Measurements from ENCODE around the gene ZC3H7B. TPM values are rescaled to one million over a fixed set of nuclear protein-coding genes. Genes with fewer than 3 reads are reported as not detected.

The ZC3H7B gene
- total RNA-seq, 2 donors from 2014 or later: 70.9 to 74.2 TPM

DNA sequence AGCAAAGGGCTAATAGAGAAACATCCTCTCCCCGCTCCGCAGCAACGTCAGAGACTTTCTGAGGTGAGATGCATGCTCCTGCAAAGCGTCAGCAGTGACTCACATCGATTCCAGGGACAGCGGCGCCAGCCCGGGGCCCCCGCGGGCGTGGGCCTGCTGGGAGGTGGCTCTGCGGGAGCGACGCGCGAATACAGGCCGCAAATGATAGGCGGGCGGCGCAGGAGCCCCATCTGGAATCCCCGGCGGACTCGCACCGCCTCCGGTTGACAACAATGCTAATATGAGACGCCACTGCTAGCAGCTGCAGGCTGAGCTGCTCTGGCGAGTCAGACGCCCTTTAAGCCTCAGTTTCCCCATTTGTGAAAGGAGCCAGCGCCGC is 15.9 kb upstream of the ZC3H7B start:
- H3K36me3 Mint-ChIP-seq (ENCODE audit: low read depth): peaks cover 23% of the 10 kb centered on the region
- H3K4me3 Mint-ChIP-seq: peak overlapping the region; percentile 84
- WGBS, 2 experiments (ENCODE audit: insufficient coverage in 1 of 2, insufficient read length in 1 of 2): 1 to 2% methylated on average over 11 to 30 of the region's 30 CpGs
- Histone ChIP-seq H3K9me3 (ENCODE audit: control insufficient read depth, low read length) (no peaks in the 10 kb centered on the region), H3K4me3 (ENCODE audit: low read length) (peak overlapping the region; percentile 97), H3K27ac (ENCODE audit: low read depth, low read length) (peak overlapping the region; percentile 85), H3K9ac (ENCODE audit: extremely low read depth, low read length, poor library complexity, severe bottlenecking) (peak overlapping the region; percentile 83), H3K4me1 (ENCODE audit: control insufficient read depth, insufficient read depth, low read length) (peaks cover 15% of the 10 kb centered on the region), H3K27me3 (ENCODE audit: control insufficient read depth, insufficient read depth, low read length, poor library complexity, severe bottlenecking) (no peaks in the 10 kb centered on the region), H3K36me3 (ENCODE audit: control insufficient read depth, insufficient read depth, low read length) (peaks cover 33% of the 10 kb centered on the region)
- H3K27ac Mint-ChIP-seq: peak overlapping the region; percentile 94
- H3K27me3 Mint-ChIP-seq (ENCODE audit: insufficient read depth): no peaks in the 10 kb centered on the region
- TF ChIP-seq, protein P1, sequence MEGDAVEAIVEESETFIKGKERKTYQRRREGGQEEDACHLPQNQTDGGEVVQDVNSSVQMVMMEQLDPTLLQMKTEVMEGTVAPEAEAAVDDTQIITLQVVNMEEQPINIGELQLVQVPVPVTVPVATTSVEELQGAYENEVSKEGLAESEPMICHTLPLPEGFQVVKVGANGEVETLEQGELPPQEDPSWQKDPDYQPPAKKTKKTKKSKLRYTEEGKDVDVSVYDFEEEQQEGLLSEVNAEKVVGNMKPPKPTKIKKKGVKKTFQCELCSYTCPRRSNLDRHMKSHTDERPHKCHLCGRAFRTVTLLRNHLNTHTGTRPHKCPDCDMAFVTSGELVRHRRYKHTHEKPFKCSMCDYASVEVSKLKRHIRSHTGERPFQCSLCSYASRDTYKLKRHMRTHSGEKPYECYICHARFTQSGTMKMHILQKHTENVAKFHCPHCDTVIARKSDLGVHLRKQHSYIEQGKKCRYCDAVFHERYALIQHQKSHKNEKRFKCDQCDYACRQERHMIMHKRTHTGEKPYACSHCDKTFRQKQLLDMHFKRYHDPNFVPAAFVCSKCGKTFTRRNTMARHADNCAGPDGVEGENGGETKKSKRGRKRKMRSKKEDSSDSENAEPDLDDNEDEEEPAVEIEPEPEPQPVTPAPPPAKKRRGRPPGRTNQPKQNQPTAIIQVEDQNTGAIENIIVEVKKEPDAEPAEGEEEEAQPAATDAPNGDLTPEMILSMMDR (conservative IDR thresholded peaks at IDR 0.05): no peak
- peak; percentile 77 for DNase-seq
- no peaks in the 10 kb centered on the region for H3K9me3 Mint-ChIP-seq
- peaks cover 19% of the 10 kb centered on the region for H3K4me1 Mint-ChIP-seq

DNA sequence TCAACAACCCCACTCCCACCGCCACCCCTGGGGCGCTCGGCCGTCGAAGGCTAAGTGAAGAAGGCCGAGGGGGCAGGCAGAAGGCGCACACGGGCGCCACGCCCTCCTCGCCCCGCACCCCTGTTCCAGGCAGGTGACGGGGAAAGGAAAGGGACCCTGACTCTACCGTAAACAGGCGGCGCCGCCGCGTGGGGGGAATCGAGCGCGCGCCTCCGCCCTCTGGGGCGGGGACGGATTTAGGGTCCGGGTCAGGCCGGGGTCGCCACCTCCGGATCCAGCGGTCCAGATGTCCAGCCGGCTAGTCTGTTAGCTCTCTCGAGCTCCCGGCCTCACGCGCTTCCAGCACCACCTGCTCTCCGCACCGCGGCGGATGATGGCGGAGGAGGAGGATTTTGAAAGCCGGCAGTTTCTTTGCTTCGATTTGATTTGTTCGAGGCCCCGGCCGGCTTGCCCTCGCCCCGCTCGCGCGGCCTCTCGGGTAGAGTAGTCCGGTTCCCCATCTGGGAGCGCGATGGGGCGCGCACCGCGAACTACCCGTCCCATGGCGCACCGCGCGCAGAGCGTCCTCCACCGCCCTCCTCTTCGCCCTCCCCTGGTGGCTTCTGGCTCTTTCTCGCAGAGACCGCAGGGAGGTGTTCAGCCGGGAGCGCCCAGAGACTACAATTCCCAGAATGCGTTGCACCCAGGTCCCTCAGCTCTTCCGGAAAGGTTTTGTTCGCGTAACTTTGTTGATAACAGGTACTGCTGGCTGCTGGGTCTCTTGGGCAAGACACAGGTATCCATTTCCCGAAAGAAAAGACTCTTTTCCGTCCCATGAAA is 15.3 kb upstream of the ZC3H7B start, which contains the start of gene RANGAP1:
RANGAP1 (minus strand) TSS at position 368 of the 819 bp plus-strand sequence. CDS start 5,143 bp downstream, outside the sequence.
- Histone ChIP-seq H3K36me3 (ENCODE audit: control insufficient read depth, insufficient read depth, low read length) (peaks cover 27% of the 10 kb centered on the region), H3K9me3 (ENCODE audit: control insufficient read depth, low read length) (no peaks in the 10 kb centered on the region), H3K4me1 (ENCODE audit: control insufficient read depth, insufficient read depth, low read length) (peaks cover 21% of the 10 kb centered on the region), H3K27ac (ENCODE audit: low read depth, low read length) (peak within 1 kb of the TSS; percentile 85), H3K9ac (ENCODE audit: extremely low read depth, low read length, poor library complexity, severe bottlenecking) (peak within 1 kb of the TSS; percentile 83), H3K4me3 (ENCODE audit: low read length) (peak within 1 kb of the TSS; percentile 97), H3K27me3 (ENCODE audit: control insufficient read depth, insufficient read depth, low read length, poor library complexity, severe bottlenecking) (no peaks in the 10 kb centered on the region)
- H3K27ac Mint-ChIP-seq: peak within 1 kb of the TSS; percentile 99
- no peaks in the 10 kb centered on the region for H3K27me3 Mint-ChIP-seq (ENCODE audit: insufficient read depth)
- DNase-seq: peak; percentile 99
- TF ChIP-seq, protein P1 (conservative IDR thresholded peaks at IDR 0.05): peak; percentile 21
- no peaks in the 10 kb centered on the region for H3K9me3 Mint-ChIP-seq
- WGBS, 2 experiments (ENCODE audit: insufficient coverage in 1 of 2, insufficient read length in 1 of 2): 0% methylated on average over 5 to 77 of the region's 77 CpGs
- peaks cover 23% of the 10 kb centered on the region for H3K4me1 Mint-ChIP-seq
- peak within 1 kb of the TSS; percentile 84 for H3K4me3 Mint-ChIP-seq
- peaks cover 17% of the 10 kb centered on the region for H3K36me3 Mint-ChIP-seq (ENCODE audit: low read depth)

DNA sequence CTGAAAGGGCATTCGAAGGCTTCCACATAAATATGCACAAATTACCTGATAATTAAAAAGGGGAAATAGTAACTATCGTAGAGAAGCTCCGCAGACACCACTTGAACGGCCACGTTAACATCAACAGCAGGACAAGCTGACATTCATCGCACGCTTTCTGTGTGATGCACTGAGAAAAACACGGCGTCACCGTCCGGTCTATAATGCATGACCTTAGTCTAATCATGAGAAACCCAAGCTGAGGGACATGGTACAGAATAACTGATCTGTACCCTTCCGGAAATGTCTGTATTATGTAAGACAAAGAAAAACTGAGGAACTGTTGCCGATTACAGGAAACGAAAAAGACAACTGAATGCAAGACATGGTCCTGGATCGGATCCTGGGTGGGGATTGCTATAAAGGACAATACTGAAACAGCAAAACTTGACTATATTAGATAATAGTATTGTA is 14.7 kb upstream of the ZC3H7B start:
- no peak overlapping the region for H3K27ac ChIP-seq (ENCODE audit: low read depth, low read length)
- H3K4me3 Mint-ChIP-seq: peak overlapping the region; percentile 84
- TF ChIP-seq, protein P1 (conservative IDR thresholded peaks at IDR 0.05): no peak
- H3K4me1 ChIP-seq (ENCODE audit: control insufficient read depth, insufficient read depth, low read length): peaks cover 21% of the 10 kb centered on the region
- no peaks in the 10 kb centered on the region for H3K27me3 ChIP-seq (ENCODE audit: control insufficient read depth, insufficient read depth, low read length, poor library complexity, severe bottlenecking)
- no peaks in the 10 kb centered on the region for H3K9me3 ChIP-seq (ENCODE audit: control insufficient read depth, low read length)
- WGBS, 2 experiments (ENCODE audit: insufficient coverage in 1 of 2, insufficient read length in 1 of 2): 51 to 65% methylated on average over 11 to 14 of the region's 15 CpGs
- no peak for DNase-seq
- H3K36me3 Mint-ChIP-seq (ENCODE audit: low read depth): peaks cover 12% of the 10 kb centered on the region
- H3K9ac ChIP-seq (ENCODE audit: extremely low read depth, low read length, poor library complexity, severe bottlenecking): peak overlapping the region; percentile 7
- peak overlapping the region; percentile 86 for H3K4me3 ChIP-seq (ENCODE audit: low read length)
- no peaks in the 10 kb centered on the region for H3K27me3 Mint-ChIP-seq (ENCODE audit: insufficient read depth)
- peaks cover 23% of the 10 kb centered on the region for H3K4me1 Mint-ChIP-seq
- H3K36me3 ChIP-seq (ENCODE audit: control insufficient read depth, insufficient read depth, low read length): peaks cover 20% of the 10 kb centered on the region
- H3K27ac Mint-ChIP-seq: peak overlapping the region; percentile 99
- no peaks in the 10 kb centered on the region for H3K9me3 Mint-ChIP-seq
